IMR-90 (cell line): ENCODE data around the gene GJC3. TPM values are rescaled to one million over a fixed set of nuclear protein-coding genes. Genes with fewer than 3 reads are reported as not detected.

Experiments
- ATAC-seq: fragments of 200-7000 bp; cut with Tn5 transposase; 2 replicates; pipeline ENCODE4 v1.9.1; 2020; ENCODE audit warnings: low read depth, mild to moderate bottlenecking, moderate library complexity
- BruUV-seq: library from RNA; stranded (reverse); fragments of 400-500 nt; replicated peaks from 2 replicates; lab custom pipeline; 2021; lab: Mats Ljungman, UMichigan
- CTCF ChIA-PET: fragments of 300-600 bp; formaldehyde crosslinking; extraction: SDS; loops from one replicate; lab custom pipeline; 2021; ENCODE audit warnings: antibody characterized with exemption; lab: Yijun Ruan, JAX
- POLR2A ChIA-PET: fragments of 300-600 bp; sonication (Branson Sonifier 250); formaldehyde crosslinking; loops from one replicate; lab custom pipeline; 2022; ENCODE audit warnings: antibody characterized with exemption; ENCODE audit not compliant: unreplicated experiment; lab: Charles Lee
- DNase-seq: peaks from one replicate; pipeline ENCODE4 v3.0.0; 2013
- H2AFZ ChIP-seq: replicated peaks from 2 replicates; pipeline ENCODE3; 2013; ENCODE audit warnings: low read length, mild to moderate bottlenecking; ENCODE audit not compliant: poor library complexity
- H2AK5ac ChIP-seq: 2 replicates; pipeline ENCODE4 v1.6.1; 2013; ENCODE audit warnings: low read depth, low read length, inconsistent platforms
- H2AK9ac ChIP-seq: replicated peaks from 2 replicates; pipeline ENCODE3; 2013; ENCODE audit warnings: mild to moderate bottlenecking, low read depth, low read length, moderate library complexity; ENCODE audit not compliant: poor library complexity
- H2BK120ac ChIP-seq: 2 replicates; pipeline ENCODE4 v1.6.1; 2013; ENCODE audit warnings: low read depth, low read length, inconsistent platforms
- H2BK15ac ChIP-seq: 3 replicates; pipeline ENCODE4 v1.6.1; 2013; ENCODE audit warnings: low read depth, low read length, inconsistent platforms
- H2BK20ac ChIP-seq: 2 replicates; pipeline ENCODE4 v1.6.1; 2013; ENCODE audit warnings: low read depth, mild to moderate bottlenecking, inconsistent platforms, low read length, moderate library complexity
- H2BK5ac ChIP-seq: 2 replicates; pipeline ENCODE4 v1.6.1; 2013; ENCODE audit warnings: mild to moderate bottlenecking, low read depth, low read length, inconsistent platforms; ENCODE audit not compliant: poor library complexity, severe bottlenecking
- H3K14ac ChIP-seq: replicated peaks from 2 replicates; pipeline ENCODE4 v1.6.1; 2013; ENCODE audit warnings: low read depth, low read length, inconsistent platforms
- H3K18ac ChIP-seq: 2 replicates; pipeline ENCODE4 v1.6.1; 2013; ENCODE audit warnings: low read depth, low read length, control low read depth
- H3K23ac ChIP-seq: 2 replicates; pipeline ENCODE4 v1.6.1; 2013; ENCODE audit warnings: low read depth, low read length, inconsistent platforms
- H3K27ac ChIP-seq: 2 replicates; pipeline ENCODE4 v1.5.1; 2013; ENCODE audit warnings: mild to moderate bottlenecking, control low read depth, low read length; ENCODE audit not compliant: insufficient read depth
- H3K27me3 ChIP-seq: 2 replicates; pipeline ENCODE4 v1.6.1; 2013; ENCODE audit warnings: low read length; ENCODE audit not compliant: control insufficient read depth, insufficient read depth
- H3K36me3 ChIP-seq: 2 replicates; pipeline ENCODE4 v1.6.1; 2013; ENCODE audit warnings: low read length, mixed read lengths; ENCODE audit not compliant: control insufficient read depth, insufficient read depth
- H3K4ac ChIP-seq: 2 replicates; pipeline ENCODE4 v1.6.1; 2013; ENCODE audit warnings: low read depth, low read length, inconsistent platforms
- H3K4me1 ChIP-seq: 2 replicates; pipeline ENCODE4 v1.6.1; 2013; ENCODE audit warnings: low read length, mixed read lengths; ENCODE audit not compliant: control insufficient read depth, insufficient read depth
- H3K4me2 ChIP-seq: 2 replicates; pipeline ENCODE4 v1.6.1; 2013; ENCODE audit warnings: low read depth, mild to moderate bottlenecking, control low read depth, low read length, moderate library complexity
- H3K4me3 ChIP-seq: 2 replicates; pipeline ENCODE4 v1.5.1; 2013; ENCODE audit warnings: low read depth, mild to moderate bottlenecking, control low read depth, low read length, moderate library complexity; ENCODE audit not compliant: insufficient read depth
- H3K56ac ChIP-seq: 2 replicates; pipeline ENCODE4 v1.6.1; 2013; ENCODE audit warnings: low read length, inconsistent platforms; ENCODE audit not compliant: insufficient read depth; ENCODE audit errors: extremely low read depth
- H3K79me1 ChIP-seq, 2 experiments: 2 replicates each; pipeline ENCODE4 v1.6.1; 2013; ENCODE audit warnings: low read length in 2 of 2, inconsistent platforms in 1 of 2, low read depth in 1 of 2
- H3K9ac ChIP-seq: 2 replicates; pipeline ENCODE4 v1.6.1; 2013; ENCODE audit warnings: low read depth, low read length, control low read depth
- H3K9me1 ChIP-seq: 2 replicates; pipeline ENCODE4 v1.6.1; 2013; ENCODE audit warnings: low read length, inconsistent platforms; ENCODE audit not compliant: insufficient read depth
- H3K9me3 ChIP-seq: 2 replicates; pipeline ENCODE4 v1.6.1; 2013; ENCODE audit warnings: low read length; ENCODE audit not compliant: control insufficient read depth, insufficient read depth
- H4K20me1 ChIP-seq: 2 replicates; pipeline ENCODE4 v1.6.1; 2013; ENCODE audit warnings: low read length, inconsistent platforms; ENCODE audit not compliant: insufficient read depth
- H4K5ac ChIP-seq: 2 replicates; pipeline ENCODE4 v1.6.1; 2013; ENCODE audit warnings: mild to moderate bottlenecking, low read depth, low read length, control low read depth
- H4K8ac ChIP-seq, 2 experiments: 2 replicates each; pipeline ENCODE4 v1.6.1; 2013; ENCODE audit warnings: low read depth in 2 of 2, low read length in 2 of 2, control low read depth in 1 of 2, inconsistent platforms in 1 of 2
- H4K91ac ChIP-seq: 2 replicates; pipeline ENCODE4 v1.6.1; 2013; ENCODE audit warnings: low read depth, low read length, inconsistent platforms; ENCODE audit not compliant: insufficient read depth
- BHLHE40 ChIP-seq: fragments of 150-350 bp; IDR thresholded peaks from 2 replicates; pipeline ENCODE4 v1.6.1; 2016; ENCODE audit warnings: mild to moderate bottlenecking, low read depth, low read length
- CEBPB ChIP-seq: IDR thresholded peaks from 2 replicates; pipeline ENCODE4 v1.6.1; 2012; ENCODE audit warnings: low read depth, low read length, improper control_type of control experiment
- FOS ChIP-seq: fragments of 150-350 bp; IDR thresholded peaks from 2 replicates; pipeline ENCODE4 v1.6.1; 2016; ENCODE audit warnings: low read depth, low read length
- MAFK ChIP-seq: IDR thresholded peaks from 2 replicates; pipeline ENCODE4 v1.6.1; 2012; ENCODE audit warnings: low read depth, low read length, improper control_type of control experiment
- MAZ ChIP-seq: IDR thresholded peaks from 2 replicates; pipeline ENCODE4 v1.6.1; 2012; ENCODE audit warnings: low read depth, mild to moderate bottlenecking, low read length, improper control_type of control experiment, moderate library complexity, borderline replicate concordance
- POLR2A ChIP-seq: IDR thresholded peaks from 2 replicates; pipeline ENCODE4 v1.6.1; 2012; ENCODE audit warnings: mild to moderate bottlenecking, low read depth, low read length
- RCOR1 ChIP-seq: IDR thresholded peaks from 2 replicates; pipeline ENCODE4 v1.6.1; 2012; ENCODE audit warnings: mild to moderate bottlenecking, low read length, improper control_type of control experiment; ENCODE audit not compliant: insufficient replicate concordance
- SMC3 ChIP-seq: fragments of 150-350 bp; IDR thresholded peaks from 2 replicates; pipeline ENCODE4 v1.6.1; 2016; ENCODE audit warnings: low read depth, mild to moderate bottlenecking, antibody characterized with exemption, low read length, moderate library complexity
- WGBS, 2 experiments: methylation state at CpG; one replicate each; pipeline versions ENCODE4 v1.1.5 to v1.1.7; 2013; ENCODE audit warnings: missing lambda C conversion rate in 2 of 2; ENCODE audit not compliant: insufficient read length in 1 of 2; ENCODE audit errors: extremely low coverage in 2 of 2; 5-methylcytosine and 5-hydroxymethylcytosine counted together
- dilution Hi-C: fragments of 300-500 bp; cut with HindIII; formaldehyde crosslinking; loops from one replicate; pipeline ENCODE4 v1.14.3; 2018; ENCODE audit warnings: low sequenced_read_pairs; ENCODE audit not compliant: unreplicated experiment
- in situ Hi-C: fragments of 300-500 bp; cut with MboI; formaldehyde crosslinking; loops from 3 replicates; pipeline ENCODE4 v1.14.3; 2019; ENCODE audit warnings: low sequenced_read_pairs, inconsistent platforms, mixed read lengths
- intact Hi-C: fragments of 100-400 bp; cut with micrococcal nuclease; formaldehyde crosslinking; loops from 2 replicates; pipeline ENCODE4 v1.10.0; 2022
- polyA plus RNA-seq, 3 experiments: library from polyadenylated mRNA; depleted of rRNA; stranded (reverse); fragments of >200 nt; gene quantifications; 2 replicates each; pipeline ENCODE4 v1.2.3, GENCODE V29; 2012; ENCODE audit warnings: low replicate concordance in 1 of 3
- total RNA-seq: library from RNA; depleted of rRNA; stranded (reverse); fragments of >200 nt; gene quantifications from 2 replicates; pipeline ENCODE4 v1.2.3, GENCODE V29; 2012
- TF ChIP-seq, protein P1 (sequence below): conservative IDR thresholded peaks from 2 replicates; pipeline ENCODE4 v1.5.1; 2012; ENCODE audit warnings: mild to moderate bottlenecking, low read depth, low read length, improper control_type of control experiment

GJC3 gene
- total and polyA plus RNA-seq, 2 of the 4 experiments (the other 2 are of a cell fraction), result not detected

DNA sequence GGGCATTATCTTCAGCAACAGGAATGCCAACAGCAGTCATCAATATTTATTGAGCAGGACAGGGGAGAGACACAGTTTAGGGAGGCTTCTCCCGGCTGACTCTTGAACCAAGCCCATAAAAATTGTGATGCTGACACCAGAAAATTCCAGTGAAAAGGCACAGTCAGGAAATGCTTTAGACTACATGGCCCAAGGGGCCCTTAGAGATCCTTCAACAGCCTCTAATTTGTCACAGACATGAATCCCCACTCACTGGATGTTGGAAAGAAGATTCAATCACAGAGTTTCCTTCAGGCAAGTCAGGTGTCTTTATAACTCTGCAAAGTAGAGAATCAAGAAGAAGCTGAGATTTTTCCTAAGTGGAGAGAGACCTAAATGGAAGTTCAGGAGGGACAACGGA, 1.2 kb downstream of the GJC3 start:
- dilution Hi-C loops, result no loop called here
- BruUV-seq, result no TSS peak

More for the DNA sequence above, 1.2 kb downstream of the GJC3 start:
- H3K56ac ChIP-seq, result no peak overlapping the region
- no peak overlapping the region for H3K18ac ChIP-seq
- no peak overlapping the region for H2BK20ac ChIP-seq
- no peaks in the 10 kb centered on the region for H3K36me3 ChIP-seq
- H2BK15ac ChIP-seq, result no peak overlapping the region
- no CpG with 5 or more reads among the region's 2 CpGs for WGBS, 2 experiments
- CTCF ChIA-PET, result no interaction called here
- H3K4me1 ChIP-seq, result no peaks in the 10 kb centered on the region
- no peak overlapping the region for H2AFZ ChIP-seq
- H4K91ac ChIP-seq, result no peak overlapping the region
- H3K27me3 ChIP-seq, result peaks cover 19% of the 10 kb centered on the region
- no peak overlapping the region for H2BK120ac ChIP-seq
- H3K23ac ChIP-seq, result no peak overlapping the region
- no peak overlapping the region for H4K5ac ChIP-seq
- H2AK9ac ChIP-seq, result no peak overlapping the region
- no peak for TF ChIP-seq BHLHE40
- TF ChIP-seq CEBPB, result no peak
- no peak for TF ChIP-seq RCOR1
- TF ChIP-seq, protein P1, sequence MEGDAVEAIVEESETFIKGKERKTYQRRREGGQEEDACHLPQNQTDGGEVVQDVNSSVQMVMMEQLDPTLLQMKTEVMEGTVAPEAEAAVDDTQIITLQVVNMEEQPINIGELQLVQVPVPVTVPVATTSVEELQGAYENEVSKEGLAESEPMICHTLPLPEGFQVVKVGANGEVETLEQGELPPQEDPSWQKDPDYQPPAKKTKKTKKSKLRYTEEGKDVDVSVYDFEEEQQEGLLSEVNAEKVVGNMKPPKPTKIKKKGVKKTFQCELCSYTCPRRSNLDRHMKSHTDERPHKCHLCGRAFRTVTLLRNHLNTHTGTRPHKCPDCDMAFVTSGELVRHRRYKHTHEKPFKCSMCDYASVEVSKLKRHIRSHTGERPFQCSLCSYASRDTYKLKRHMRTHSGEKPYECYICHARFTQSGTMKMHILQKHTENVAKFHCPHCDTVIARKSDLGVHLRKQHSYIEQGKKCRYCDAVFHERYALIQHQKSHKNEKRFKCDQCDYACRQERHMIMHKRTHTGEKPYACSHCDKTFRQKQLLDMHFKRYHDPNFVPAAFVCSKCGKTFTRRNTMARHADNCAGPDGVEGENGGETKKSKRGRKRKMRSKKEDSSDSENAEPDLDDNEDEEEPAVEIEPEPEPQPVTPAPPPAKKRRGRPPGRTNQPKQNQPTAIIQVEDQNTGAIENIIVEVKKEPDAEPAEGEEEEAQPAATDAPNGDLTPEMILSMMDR, result no peak
- no peak for TF ChIP-seq FOS
- TF ChIP-seq POLR2A, result no peak
- no peak for TF ChIP-seq MAFK
- TF ChIP-seq SMC3, result no peak
- TF ChIP-seq MAZ, result no peak
- H3K4me3 ChIP-seq, result no peak overlapping the region
- H3K9me1 ChIP-seq, result no peaks in the 10 kb centered on the region
- no peaks in the 10 kb centered on the region for H3K79me1 ChIP-seq
- H4K8ac ChIP-seq, result no peak overlapping the region
- no peak overlapping the region for H3K27ac ChIP-seq
- no peak overlapping the region for H3K9ac ChIP-seq
- ATAC-seq (no peak), DNase-seq (no peak)
- no peak overlapping the region for H3K4ac ChIP-seq
- in situ Hi-C loops, result no loop called here
- no peak overlapping the region for H3K14ac ChIP-seq
- POLR2A ChIA-PET, result no interaction called here
- no peaks in the 10 kb centered on the region for H3K9me3 ChIP-seq
- no peak overlapping the region for H2AK5ac ChIP-seq
- no peak overlapping the region for H2BK5ac ChIP-seq
- intact Hi-C loops, result loop anchor here (10.0 kb wide), 1 partner anchor 127 kb away; no protein-coding TSS in a partner anchor
- H4K20me1 ChIP-seq, result no peaks in the 10 kb centered on the region
- H3K4me2 ChIP-seq, result no peak overlapping the region
